CD14-positive monocyte (primary cell): ENCODE results near the gene BSG. TPM values are rescaled to one million over a fixed set of nuclear protein-coding genes. Genes with fewer than 3 reads are reported as not detected.

Source experiments
- DNase-seq, 3 donors: peaks; one replicate each; pipeline ENCODE4 v3.0.0-alpha.2; 2011 to 2022
- H2AFZ ChIP-seq: 2 replicates; pipeline ENCODE4 v1.6.0; 2012; ENCODE audit warnings: mild to moderate bottlenecking, low read depth, low read length, inconsistent platforms; ENCODE audit not compliant: insufficient read depth, poor library complexity, severe bottlenecking
- H3K27ac ChIP-seq, 2 donors: 1 replicate in 1 of 2; 2 replicates in 1 of 2; pipeline ENCODE4 v1.5.1; 2012 to 2013; ENCODE audit warnings: low read length in 2 of 2, control low read depth in 1 of 2, inconsistent platforms in 1 of 2, low read depth in 1 of 2, mild to moderate bottlenecking in 1 of 2
- H3K27me3 ChIP-seq, 2 donors: one replicate each; pipeline versions ENCODE4 v1.6.0 to v1.6.1; 2011 to 2013; ENCODE audit warnings: low read length in 2 of 2; ENCODE audit not compliant: control insufficient read depth in 2 of 2, insufficient read depth in 2 of 2
- H3K36me3 ChIP-seq, 2 donors: replicated peaks in 1 of 2; 1 replicate in 1 of 2; 2 replicates in 1 of 2; pipeline versions ENCODE4 v1.5.1 to v1.6.1; 2012 to 2013; ENCODE audit warnings: low read length in 2 of 2, control low read depth in 1 of 2, inconsistent platforms in 1 of 2, mild to moderate bottlenecking in 1 of 2; ENCODE audit not compliant: insufficient read depth in 2 of 2, control insufficient read depth in 1 of 2
- H3K4me1 ChIP-seq, 2 donors: 1 replicate in 1 of 2; 2 replicates in 1 of 2; pipeline versions ENCODE4 v1.5.1 to v1.6.1; 2012 to 2013; ENCODE audit warnings: low read length in 2 of 2, control low read depth in 1 of 2, inconsistent platforms in 1 of 2, mild to moderate bottlenecking in 1 of 2, moderate library complexity in 1 of 2; ENCODE audit not compliant: insufficient read depth in 2 of 2, control insufficient read depth in 1 of 2
- H3K4me2 ChIP-seq: replicated peaks from 2 replicates; pipeline ENCODE3; 2012; ENCODE audit warnings: low read length, moderate library complexity, mild to moderate bottlenecking; ENCODE audit not compliant: poor library complexity, severe bottlenecking; ENCODE audit errors: extremely low read depth
- H3K4me3 ChIP-seq, 3 experiments: fragments of 200-600 bp in 1 of 3; sonication (generic) in 1 of 3; replicated peaks in 1 of 3; 1 replicate in 2 of 3; 2 replicates in 1 of 3; pipeline ENCODE4 v1.5.1; 2011 to 2013; ENCODE audit warnings: low read length in 3 of 3, mild to moderate bottlenecking in 3 of 3, control low read depth in 2 of 3, low read depth in 2 of 3, inconsistent platforms in 1 of 3, moderate library complexity in 1 of 3
- H3K79me2 ChIP-seq: 2 replicates; pipeline ENCODE4 v1.6.0; 2012; ENCODE audit warnings: mild to moderate bottlenecking, control low read depth, inconsistent platforms, low read length, moderate library complexity; ENCODE audit not compliant: insufficient read depth
- H3K9ac ChIP-seq: 2 replicates; pipeline ENCODE4 v1.6.0; 2017; ENCODE audit warnings: low read length, mild to moderate bottlenecking; ENCODE audit not compliant: insufficient read depth, poor library complexity, severe bottlenecking
- H3K9me3 ChIP-seq, 2 donors: replicated peaks in 1 of 2; 1 replicate in 1 of 2; 2 replicates in 1 of 2; pipeline versions ENCODE4 v1.5.1 to v1.6.1; 2012 to 2013; ENCODE audit warnings: low read length in 2 of 2, control low read depth in 1 of 2; ENCODE audit not compliant: control insufficient read depth in 1 of 2, insufficient read depth in 1 of 2
- H4K20me1 ChIP-seq: 2 replicates; pipeline ENCODE4 v1.6.0; 2012; ENCODE audit warnings: mild to moderate bottlenecking, low read length, control low read depth, moderate library complexity; ENCODE audit not compliant: insufficient read depth
- H3K27ac Mint-ChIP-seq, 7 donors: one replicate each; pipeline ENCODE4 v1.8.0; 2020; ENCODE audit warnings: mild to moderate bottlenecking in 7 of 7, mixed read lengths in 7 of 7, moderate library complexity in 6 of 7, inconsistent platforms in 2 of 7
- H3K27me3 Mint-ChIP-seq, 3 donors: one replicate each; pipeline ENCODE4 v1.8.0; 2021 to 2022; ENCODE audit warnings: low read depth in 3 of 3, mild to moderate bottlenecking in 3 of 3, mixed read lengths in 3 of 3, moderate library complexity in 3 of 3, inconsistent platforms in 1 of 3
- H3K36me3 Mint-ChIP-seq, 2 donors: one replicate each; pipeline ENCODE4 v1.8.0; 2020; ENCODE audit warnings: mixed read lengths in 2 of 2, inconsistent platforms in 1 of 2, mild to moderate bottlenecking in 1 of 2
- H3K4me1 Mint-ChIP-seq: one replicate; pipeline ENCODE4 v1.8.0; 2020; ENCODE audit warnings: mild to moderate bottlenecking, mixed read lengths
- H3K4me3 Mint-ChIP-seq, 2 donors: one replicate each; pipeline ENCODE4 v1.8.0; 2020; ENCODE audit warnings: mild to moderate bottlenecking in 2 of 2, mixed read lengths in 2 of 2, moderate library complexity in 1 of 2
- H3K9me3 Mint-ChIP-seq, 7 donors: one replicate each; pipeline ENCODE4 v1.8.0; 2020 to 2022; ENCODE audit warnings: mixed read lengths in 7 of 7, mild to moderate bottlenecking in 6 of 7, moderate library complexity in 6 of 7, inconsistent platforms in 2 of 7
- WGBS: methylation state at CpG from one replicate; pipeline ENCODE4 v1.1.5; 2013; ENCODE audit warnings: missing lambda C conversion rate; ENCODE audit not compliant: insufficient coverage; 5-methylcytosine and 5-hydroxymethylcytosine counted together
- intact Hi-C, 2 donors: fragments of 100-400 bp; cut with micrococcal nuclease; formaldehyde crosslinking; loops; one replicate each; pipeline versions ENCODE4 v1.15.0 to v1.15.1; 2023
- polyA plus RNA-seq, 3 donors: library from polyadenylated mRNA; depleted of rRNA in 1 of 3; unstranded in 2 of 3; stranded (reverse) in 1 of 3; fragments of 300-500 nt in 2 of 3; fragments of >200 nt in 1 of 3; fragmentation: Illumina TruSeq in 2 of 3; gene quantifications; 1 replicate in 2 of 3; 2 replicates in 1 of 3; pipeline ENCODE4 v1.2.3, GENCODE V29; 2012 to 2021
- TF ChIP-seq, protein P1 (sequence below): fragments of 200-600 bp; IDR thresholded peaks from one replicate; pipeline ENCODE4 v1.8.0; 2022; ENCODE audit warnings: antibody characterized with exemption, mild to moderate bottlenecking

The BSG gene
- polyA plus RNA-seq, 3 donors, result 190 to 431 (median 364) TPM

DNA sequence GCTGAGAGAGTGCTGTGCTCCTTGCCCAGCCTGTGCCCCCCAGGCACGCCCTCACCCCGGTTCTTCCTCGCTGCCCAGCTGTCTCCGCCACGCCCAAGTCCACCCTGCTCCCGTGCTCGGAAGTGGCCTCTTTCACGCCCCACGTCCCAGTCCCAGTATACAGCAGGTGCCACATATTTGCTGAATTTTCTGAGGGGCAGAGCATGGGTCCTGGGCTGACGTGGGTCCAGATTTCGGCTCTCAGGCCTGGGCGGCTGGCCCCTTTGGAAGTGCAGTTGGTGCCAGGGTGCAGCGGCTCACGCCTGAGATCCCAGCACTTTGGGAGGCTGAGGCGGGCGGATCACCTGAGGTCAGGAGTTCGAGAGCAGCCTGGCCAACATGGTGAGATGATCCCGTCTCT, 20.7 kb downstream of the BSG start:
- Mint-ChIP-seq H3K36me3 (no peaks in the 10 kb centered on the region), H3K4me3 (no peak overlapping the region), H3K9me3 (peaks cover 0 to 24% (median 9%) of the 10 kb centered on the region in 7 donors), H3K27me3 (peaks cover 38 to 61% (median 51%) of the 10 kb centered on the region in 3 donors), H3K27ac (no peak overlapping the region), H3K4me1 (peaks cover 4% of the 10 kb centered on the region)
- Histone ChIP-seq H3K4me3 (no peak overlapping the region), H3K4me2 (no peak overlapping the region), H3K27me3 (peaks cover 12 to 37% of the 10 kb centered on the region in 2 donors), H2AFZ (no peak overlapping the region), H3K9me3 (peaks cover 5 to 12% of the 10 kb centered on the region in 2 donors), H4K20me1 (no peaks in the 10 kb centered on the region), H3K27ac (no peak overlapping the region), H3K4me1 (no peaks in the 10 kb centered on the region), H3K9ac (no peak overlapping the region), H3K36me3 (no peaks in the 10 kb centered on the region), H3K79me2 (no peaks in the 10 kb centered on the region)
- DNase-seq, result no peak
- intact Hi-C loops, result no loop called here
- WGBS, result 92% methylated on average over 15 of the region's 18 CpGs
- TF ChIP-seq, protein P1, sequence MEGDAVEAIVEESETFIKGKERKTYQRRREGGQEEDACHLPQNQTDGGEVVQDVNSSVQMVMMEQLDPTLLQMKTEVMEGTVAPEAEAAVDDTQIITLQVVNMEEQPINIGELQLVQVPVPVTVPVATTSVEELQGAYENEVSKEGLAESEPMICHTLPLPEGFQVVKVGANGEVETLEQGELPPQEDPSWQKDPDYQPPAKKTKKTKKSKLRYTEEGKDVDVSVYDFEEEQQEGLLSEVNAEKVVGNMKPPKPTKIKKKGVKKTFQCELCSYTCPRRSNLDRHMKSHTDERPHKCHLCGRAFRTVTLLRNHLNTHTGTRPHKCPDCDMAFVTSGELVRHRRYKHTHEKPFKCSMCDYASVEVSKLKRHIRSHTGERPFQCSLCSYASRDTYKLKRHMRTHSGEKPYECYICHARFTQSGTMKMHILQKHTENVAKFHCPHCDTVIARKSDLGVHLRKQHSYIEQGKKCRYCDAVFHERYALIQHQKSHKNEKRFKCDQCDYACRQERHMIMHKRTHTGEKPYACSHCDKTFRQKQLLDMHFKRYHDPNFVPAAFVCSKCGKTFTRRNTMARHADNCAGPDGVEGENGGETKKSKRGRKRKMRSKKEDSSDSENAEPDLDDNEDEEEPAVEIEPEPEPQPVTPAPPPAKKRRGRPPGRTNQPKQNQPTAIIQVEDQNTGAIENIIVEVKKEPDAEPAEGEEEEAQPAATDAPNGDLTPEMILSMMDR, result no peak

DNA sequence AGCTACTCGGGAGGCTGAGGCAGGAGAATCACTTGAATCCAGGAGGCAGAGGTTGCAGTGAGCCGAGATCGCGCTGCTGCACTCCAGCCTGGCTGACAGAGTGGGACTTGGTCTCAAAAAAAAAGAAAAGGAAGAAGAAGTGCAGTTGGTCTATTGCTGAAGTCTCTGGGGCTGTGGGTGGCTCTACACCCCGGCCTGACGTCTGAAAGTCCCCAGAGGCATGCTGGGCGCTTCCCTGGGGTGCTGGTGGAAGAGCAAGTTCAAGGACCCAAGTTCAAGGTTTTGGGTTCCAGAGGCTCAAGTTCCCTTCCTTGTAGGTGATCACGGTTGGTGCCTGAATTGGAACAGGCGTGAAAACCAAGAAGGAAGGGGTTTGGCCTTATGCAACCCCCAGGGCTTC, 21.1 kb downstream of the BSG start:
- Histone ChIP-seq H3K79me2 (no peaks in the 10 kb centered on the region), H3K9me3 (peaks cover 5 to 11% of the 10 kb centered on the region in 2 donors), H3K4me2 (no peak overlapping the region), H3K4me1 (no peaks in the 10 kb centered on the region), H3K27ac (no peak overlapping the region), H3K27me3 (peaks cover 10 to 33% of the 10 kb centered on the region in 2 donors), H3K36me3 (no peaks in the 10 kb centered on the region), H3K9ac (no peak overlapping the region), H2AFZ (no peak overlapping the region), H4K20me1 (no peaks in the 10 kb centered on the region), H3K4me3 (no peak overlapping the region)
- Mint-ChIP-seq H3K27me3 (peaks cover 34 to 60% (median 46%) of the 10 kb centered on the region in 3 donors), H3K36me3 (no peaks in the 10 kb centered on the region), H3K27ac (no peak overlapping the region), H3K9me3 (peaks cover 0 to 23% (median 9%) of the 10 kb centered on the region in 7 donors), H3K4me1 (peaks cover 2% of the 10 kb centered on the region), H3K4me3 (no peak overlapping the region)
- DNase-seq, result no peak
- intact Hi-C loops, result no loop called here
- TF ChIP-seq, protein P1, result no peak
- 58% methylated on average over 7 of the region's 9 CpGs for WGBS
